Bronchial epithelial cell (primary cell): ENCODE data around the gene CLIC3. TPM values are rescaled to one million over a fixed set of nuclear protein-coding genes. Genes with fewer than 3 reads are reported as not detected.

Experiments used
- DNase-seq: peaks from one replicate; pipeline ENCODE4 v3.0.0-alpha.2; 2010; ENCODE audit warnings: low read depth
- FAIRE-seq: peaks from 2 replicates; lab custom pipeline; 2011; peaks lifted over from hg19 to GRCh38; lab: Jason Lieb, UNC
- H3K27me3 ChIP-seq: 2 replicates; pipeline ENCODE4 v1.5.1; 2011; ENCODE audit warnings: low read length; ENCODE audit not compliant: control insufficient read depth, insufficient read depth
- H3K36me3 ChIP-seq: 2 replicates; pipeline ENCODE4 v1.5.1; 2011; ENCODE audit warnings: low read length; ENCODE audit not compliant: control insufficient read depth, insufficient read depth
- H3K4me3 ChIP-seq: 2 replicates; pipeline ENCODE4 v1.5.1; 2011; ENCODE audit warnings: mild to moderate bottlenecking, low read depth, low read length, control low read depth
- total RNA-seq: library from RNA; depleted of rRNA; stranded (reverse); fragments of >200 nt; gene quantifications from 2 replicates; pipeline ENCODE4 v1.2.1, GENCODE V29; 2014
- TF ChIP-seq, protein P1 (sequence below): IDR thresholded peaks from 2 replicates; pipeline ENCODE4 v1.5.1; 2011; ENCODE audit warnings: mild to moderate bottlenecking, moderate library complexity, low read length, control low read depth, inconsistent platforms; ENCODE audit not compliant: insufficient read depth, severe bottlenecking

CLIC3 gene
- total RNA-seq, 1 donor from 2014 or later, result 2.1 TPM

DNA sequence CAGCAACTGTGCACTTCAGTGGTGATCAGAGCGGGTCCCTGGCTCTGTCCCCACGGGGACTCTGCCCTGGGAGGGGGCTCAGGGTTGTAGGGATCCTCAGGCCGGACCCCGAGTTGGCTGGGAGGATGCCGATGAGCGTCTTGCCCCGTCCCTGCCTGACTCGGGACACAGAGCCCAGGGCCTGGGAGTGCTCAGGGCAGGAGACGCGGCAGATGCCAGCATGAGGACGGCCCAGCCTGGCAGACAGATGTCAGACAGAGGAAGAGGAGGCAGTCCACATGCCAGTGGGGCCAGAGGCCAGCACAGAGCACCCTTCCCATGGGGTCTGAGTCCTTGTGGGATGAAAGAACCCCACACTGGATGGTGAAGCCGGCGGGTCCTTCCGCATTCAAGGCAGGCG, 33.0 kb downstream of the CLIC3 start:
- Histone ChIP-seq H3K36me3 (no peaks in the 10 kb centered on the region), H3K27me3 (peaks cover 5% of the 10 kb centered on the region), H3K4me3 (no peak overlapping the region)
- DNase-seq (no peak), FAIRE-seq (no peak)
- TF ChIP-seq, protein P1, sequence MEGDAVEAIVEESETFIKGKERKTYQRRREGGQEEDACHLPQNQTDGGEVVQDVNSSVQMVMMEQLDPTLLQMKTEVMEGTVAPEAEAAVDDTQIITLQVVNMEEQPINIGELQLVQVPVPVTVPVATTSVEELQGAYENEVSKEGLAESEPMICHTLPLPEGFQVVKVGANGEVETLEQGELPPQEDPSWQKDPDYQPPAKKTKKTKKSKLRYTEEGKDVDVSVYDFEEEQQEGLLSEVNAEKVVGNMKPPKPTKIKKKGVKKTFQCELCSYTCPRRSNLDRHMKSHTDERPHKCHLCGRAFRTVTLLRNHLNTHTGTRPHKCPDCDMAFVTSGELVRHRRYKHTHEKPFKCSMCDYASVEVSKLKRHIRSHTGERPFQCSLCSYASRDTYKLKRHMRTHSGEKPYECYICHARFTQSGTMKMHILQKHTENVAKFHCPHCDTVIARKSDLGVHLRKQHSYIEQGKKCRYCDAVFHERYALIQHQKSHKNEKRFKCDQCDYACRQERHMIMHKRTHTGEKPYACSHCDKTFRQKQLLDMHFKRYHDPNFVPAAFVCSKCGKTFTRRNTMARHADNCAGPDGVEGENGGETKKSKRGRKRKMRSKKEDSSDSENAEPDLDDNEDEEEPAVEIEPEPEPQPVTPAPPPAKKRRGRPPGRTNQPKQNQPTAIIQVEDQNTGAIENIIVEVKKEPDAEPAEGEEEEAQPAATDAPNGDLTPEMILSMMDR, result no peak

GRCh38 chr9:136962701-136963248, 33.6 kb downstream of the CLIC3 start:
- Histone ChIP-seq H3K36me3 (no peaks in the 10 kb centered on the region), H3K4me3 (no peak overlapping the region), H3K27me3 (peaks cover 5% of the 10 kb centered on the region)
- peak; percentile 83 for FAIRE-seq
- DNase-seq, result no peak
- TF ChIP-seq, protein P1, result no peak

- TF ChIP-seq, protein P1, result no peak
- no peak for FAIRE-seq
- Histone ChIP-seq H3K36me3 (no peaks in the 10 kb centered on the region), H3K4me3 (no peak overlapping the region), H3K27me3 (peaks cover 5% of the 10 kb centered on the region)
- no peak for DNase-seq
Measured at GRCh38 chr9:136962163-136962562, 34.2 kb downstream of the CLIC3 start.

- DNase-seq, result no peak
- FAIRE-seq, result no peak
- TF ChIP-seq, protein P1, result no peak
- Histone ChIP-seq H3K36me3 (no peaks in the 10 kb centered on the region), H3K4me3 (no peak overlapping the region), H3K27me3 (peaks cover 5% of the 10 kb centered on the region)
Measured at GRCh38 chr9:136961279-136962065, 34.9 kb downstream of the CLIC3 start.

DNA sequence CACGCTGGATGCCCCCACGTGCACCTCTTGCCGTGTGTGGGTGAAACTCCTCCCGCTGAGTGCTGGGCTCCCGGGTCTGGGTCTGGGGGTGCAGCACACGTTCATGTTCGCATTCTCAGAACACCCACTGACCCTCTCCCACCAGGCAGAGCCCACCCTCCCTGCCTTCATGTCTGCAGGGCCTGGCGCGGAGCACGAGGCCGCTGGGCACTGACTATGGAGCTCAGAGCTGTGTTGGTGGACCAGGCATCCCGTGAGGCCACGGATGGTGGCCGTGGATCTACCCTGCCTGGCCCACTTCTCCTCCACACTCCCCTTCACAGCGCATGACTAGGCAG, 35.5 kb downstream of the CLIC3 start:
- Histone ChIP-seq H3K36me3 (no peaks in the 10 kb centered on the region), H3K27me3 (peaks cover 3% of the 10 kb centered on the region), H3K4me3 (no peak overlapping the region)
- no peak for FAIRE-seq
- no peak for DNase-seq
- TF ChIP-seq, protein P1, result no peak
